Measurements from ENCODE around the gene KLHL42.
"Not testable (repeated sequence)": the region's sequence is repeated elsewhere in the genome, so short reads cannot be mapped to it uniquely, and the experiment has no call there.

DNA sequence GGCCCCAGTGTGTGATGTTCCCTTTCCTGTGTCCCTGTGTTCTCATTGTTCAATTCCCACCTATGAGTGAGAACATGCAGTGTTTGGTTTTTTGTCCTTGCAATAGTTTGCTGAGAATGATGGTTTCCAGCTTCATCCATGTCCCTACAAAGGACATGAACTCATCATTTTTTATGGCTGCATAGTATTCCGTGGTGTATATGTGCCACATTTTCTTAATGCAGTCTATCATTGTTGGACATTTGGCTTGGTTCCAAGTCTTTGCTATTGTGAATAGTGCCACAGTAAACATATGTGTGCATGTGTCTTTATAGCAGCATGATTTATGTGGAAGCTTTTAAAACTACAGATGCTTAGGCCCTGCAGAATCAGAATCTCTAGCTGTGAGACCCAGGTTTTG, 34.3 kb upstream of the KLHL42 start:
- not testable (repeated sequence) for TF ChIP-seq EZH2 (IDR thresholded peaks at IDR 0.05); POLR2AphosphoS5 (IDR thresholded peaks at IDR 0.05; ENCODE audit: borderline replicate concordance, low read depth, low read length)

Measured in SK-N-MC (cell line).